Fibroblast of the aortic adventitia (primary cell): ENCODE data around the gene RPP14. TPM values are rescaled to one million over a fixed set of nuclear protein-coding genes. Genes with fewer than 3 reads are reported as not detected.
"Not testable (repeated sequence)": the region's sequence is repeated elsewhere in the genome, so short reads cannot be mapped to it uniquely, and the experiment has no call there.

Source experiments
- DNase-seq: peaks from one replicate; pipeline ENCODE4 v3.0.0-alpha.2; 2010; ENCODE audit warnings: low read depth
- H3K4me3 ChIP-seq: 2 replicates; pipeline ENCODE4 v1.5.1; 2011; ENCODE audit warnings: low read depth, mild to moderate bottlenecking, control low read depth, low read length, moderate library complexity
- CTCF ChIP-seq: IDR thresholded peaks from 2 replicates; pipeline ENCODE4 v1.5.1; 2011; ENCODE audit warnings: mild to moderate bottlenecking, low read length, control low read depth, inconsistent platforms; ENCODE audit not compliant: insufficient read depth
- total RNA-seq: library from RNA; depleted of rRNA; stranded (reverse); fragments of >200 nt; gene quantifications from 2 replicates; pipeline ENCODE4 v1.2.3, GENCODE V29; 2012; ENCODE audit warnings: low replicate concordance

RPP14 gene
- total RNA-seq, 1 donor = 10.8 TPM

GRCh38 chr3:58333206-58334012, 27.4 kb downstream of the RPP14 start:
- H3K4me3 ChIP-seq = peak overlapping the region; percentile 90
- peak; percentile 4 for TF ChIP-seq CTCF
- peak; percentile 42 for DNase-seq

GRCh38 chr3:58334013-58334321, 27.9 kb downstream of the RPP14 start:
- no peak for DNase-seq
- TF ChIP-seq CTCF = no peak
- peak overlapping the region; percentile 90 for H3K4me3 ChIP-seq

GRCh38 chr3:58334506-58334884, 28.4 kb downstream of the RPP14 start:
- no peak for DNase-seq
- H3K4me3 ChIP-seq = peak overlapping the region; percentile 90
- no peak for TF ChIP-seq CTCF

GRCh38 chr3:58335652-58335947, 29.6 kb downstream of the RPP14 start:
- no peak for DNase-seq
- H3K4me3 ChIP-seq = peak overlapping the region; percentile 49
- no peak for TF ChIP-seq CTCF

GRCh38 chr3:58336135-58336882, 30.3 kb downstream of the RPP14 start:
- peak; percentile 58 for DNase-seq
- H3K4me3 ChIP-seq = peak overlapping the region; percentile 35
- no peak for TF ChIP-seq CTCF

- TF ChIP-seq CTCF = no peak
- no peak for DNase-seq
- no peak overlapping the region for H3K4me3 ChIP-seq
Observed at GRCh38 chr3:58337190-58337589, 31.1 kb downstream of the RPP14 start.

- DNase-seq, H3K4me3 ChIP-seq: not testable (repeated sequence)
Observed at GRCh38 chr3:58339146-58339545, 33.1 kb downstream of the RPP14 start.
